ENCODE results near the gene TMEM151B. TPM values are rescaled to one million over a fixed set of nuclear protein-coding genes. Genes with fewer than 3 reads are reported as not detected.

The TMEM151B gene
- total RNA-seq, 1 experiment from 2014 or later = not detected

- Histone ChIP-seq H3K4me2 (ENCODE audit: low read length) (no peak overlapping the region), H3K9me2 (ENCODE audit: insufficient read depth) (no peaks in the 10 kb centered on the region), H3K4me3 (replicated peaks in 1 of 2; ENCODE audit: low read depth in 1 of 2, low read length in 2 of 2) (no peak overlapping the region), H3K27ac (ENCODE audit: low read depth, low read length) (no peak overlapping the region), H4K20me1 (ENCODE audit: insufficient read depth) (no peaks in the 10 kb centered on the region), H3K79me2 (ENCODE audit: insufficient read depth, low read length) (no peaks in the 10 kb centered on the region), H3K9me3 (ENCODE audit: control insufficient read depth in 1 of 2, insufficient read depth in 1 of 2, low read depth in 1 of 2, low read length in 2 of 2) (no peaks in the 10 kb centered on the region), H3K4me1 (ENCODE audit: control insufficient read depth in 1 of 2, insufficient read depth in 2 of 2, low read length in 2 of 2) (no peaks in the 10 kb centered on the region), H3K9ac (ENCODE audit: low read length) (no peak overlapping the region), H2AFZ (ENCODE audit: low read depth, low read length, poor library complexity, severe bottlenecking) (no peak overlapping the region), H3K27me3 (ENCODE audit: insufficient read depth, low read length) (peaks cover 10% of the 10 kb centered on the region; the same call in 1 of the 2 replicates), H3K36me3 (ENCODE audit: control insufficient read depth in 1 of 2, insufficient read depth in 2 of 2, low read length in 2 of 2) (no peaks in the 10 kb centered on the region)
- ChIA-PET CTCF (interaction anchor here (2.4 kb wide), 1 partner anchor 21 kb away, joined by 10 read pairs; the partner anchor contains the start of gene AARS2), POLR2A (no interaction called here), RAD21 (ENCODE audit: low non-redundant PET in 1 of 2, low total read pairs in 2 of 2, uncharacterized antibody in 2 of 2, unreplicated experiment in 2 of 2) (no interaction called here)
- intact Hi-C loops (cut with micrococcal nuclease) = no loop called here
- BruUV-seq (replicated peaks) = no TSS peak
- no peak for ATAC-seq
- no peak for TF ChIP-seq CTCF (IDR thresholded peaks at IDR 0.05 in 2 of 3, conservative IDR thresholded peaks at IDR 0.05 in 1 of 3; ENCODE audit: borderline replicate concordance in 1 of 3, insufficient read depth in 1 of 3, low read depth in 2 of 3, low read length in 2 of 3)
- TF ChIP-seq YY1 (IDR thresholded peaks at IDR 0.05; ENCODE audit: extremely low read depth, insufficient replicate concordance, low read depth, low read length) = no peak
- no peak for TF ChIP-seq POLR2A (IDR thresholded peaks at IDR 0.05; ENCODE audit: borderline replicate concordance, extremely low read depth, insufficient read depth, insufficient read length)
- no peak for TF ChIP-seq ATF3 (IDR thresholded peaks at IDR 0.05)
- no peak for TF ChIP-seq SP1 (IDR thresholded peaks at IDR 0.05; ENCODE audit: low read depth)
- no peak for TF ChIP-seq JUND (IDR thresholded peaks at IDR 0.05)
- TF ChIP-seq EGR1 (IDR thresholded peaks at IDR 0.05; ENCODE audit: low read depth) = no peak
- no peak for TF ChIP-seq CEBPB (IDR thresholded peaks at IDR 0.05; ENCODE audit: low read depth)
- TF ChIP-seq TCF7L2 (IDR thresholded peaks at IDR 0.05; ENCODE audit: borderline replicate concordance, extremely low read depth, insufficient read depth, insufficient read length) = no peak
- no peak for TF ChIP-seq ZNF274 (IDR thresholded peaks at IDR 0.05; ENCODE audit: low read depth, low read length)
- TF ChIP-seq CBX3 (IDR thresholded peaks at IDR 0.05; ENCODE audit: low read depth) = no peak
- no peak for DNase-seq (ENCODE audit: low read depth, low spot score)
These were observed 63.1 kb downstream of the TMEM151B start for GRCh38 chr6:44333273-44333919.

Data from HCT116 (cell line).